GM19099 (cell line): ENCODE measurements around the gene B3GNT3.

Experiments
- POLR2A ChIP-seq: IDR thresholded peaks from 3 replicates; pipeline ENCODE4 v1.6.1; 2011; ENCODE audit warnings: low read depth; ENCODE audit not compliant: insufficient read length; ENCODE audit errors: extremely low read depth

Gene B3GNT3

DNA sequence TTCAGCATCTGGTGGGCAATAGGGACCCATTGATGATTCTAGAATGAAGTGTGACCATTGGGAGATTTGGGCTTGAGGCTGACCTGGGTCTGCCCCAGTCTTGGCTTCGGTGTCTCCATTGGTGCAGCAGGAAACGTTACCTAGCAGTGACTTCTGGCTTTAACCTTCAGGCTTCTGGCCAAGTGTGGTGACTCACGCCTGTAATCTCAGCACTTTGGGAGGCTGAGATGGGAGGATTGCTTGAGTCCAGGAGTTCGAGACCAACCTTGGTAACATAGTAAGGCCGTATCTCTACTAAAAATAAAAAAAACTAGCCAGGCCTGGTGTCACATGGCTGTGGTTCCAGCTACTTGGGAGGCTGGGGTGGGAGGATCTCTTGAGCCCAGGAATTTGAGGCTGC lies 36.4 kb upstream of the B3GNT3 start:
- TF ChIP-seq POLR2A, result no peak

DNA sequence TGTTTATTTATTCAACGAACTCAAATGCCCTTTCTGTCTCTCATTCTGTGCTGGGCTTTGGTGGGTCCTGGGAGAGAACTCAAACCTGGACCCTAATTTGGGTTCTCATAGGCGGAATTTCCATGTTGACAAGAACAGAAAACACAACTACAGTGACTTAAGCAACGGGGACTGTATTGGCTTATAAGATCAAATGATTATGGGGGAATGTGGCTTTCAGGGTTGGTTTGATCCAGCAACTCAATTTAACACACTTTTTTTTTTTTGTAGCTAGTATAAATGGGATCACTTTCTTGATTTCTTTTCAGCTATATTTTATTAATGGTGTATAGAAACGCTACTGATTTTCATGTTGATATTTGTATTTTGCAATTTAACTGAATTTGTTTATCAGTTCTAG lies 33.8 kb upstream of the B3GNT3 start:
- no peak for TF ChIP-seq POLR2A

DNA sequence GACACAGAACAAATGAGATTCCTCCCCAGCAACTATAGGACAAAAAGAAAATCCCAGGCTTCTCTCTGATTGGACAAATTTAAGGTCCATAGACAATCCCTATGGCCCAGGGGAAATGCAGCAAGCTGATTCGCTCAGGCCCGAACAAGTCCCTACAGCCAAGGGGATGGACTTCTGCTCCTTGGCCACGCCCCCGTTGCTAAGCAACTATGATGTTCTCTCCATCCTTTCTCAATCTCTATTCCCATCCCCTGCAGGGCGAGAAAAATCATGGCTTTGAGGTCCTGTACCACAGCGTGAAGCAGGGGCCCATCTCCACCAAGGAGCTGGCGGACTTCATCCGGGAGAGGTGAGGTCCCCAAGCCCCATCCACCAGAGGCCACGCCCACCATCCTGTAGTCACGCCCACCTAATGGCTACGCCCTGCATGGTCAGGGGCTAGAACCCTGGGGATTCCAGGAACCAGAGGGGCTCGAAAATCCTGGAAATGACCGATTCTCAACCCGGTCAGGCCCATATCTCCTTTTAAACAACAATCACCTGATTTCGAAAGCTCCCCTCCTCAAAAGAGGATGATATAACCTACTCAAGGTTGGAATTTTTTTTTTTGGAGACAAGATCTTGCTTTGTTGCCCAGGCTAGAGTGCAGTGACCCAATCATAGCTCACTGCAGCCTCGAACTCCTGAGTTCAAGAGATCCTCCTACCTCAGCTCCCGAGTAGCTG lies 32.3 kb upstream of the B3GNT3 start:
- TF ChIP-seq POLR2A, result no peak

DNA sequence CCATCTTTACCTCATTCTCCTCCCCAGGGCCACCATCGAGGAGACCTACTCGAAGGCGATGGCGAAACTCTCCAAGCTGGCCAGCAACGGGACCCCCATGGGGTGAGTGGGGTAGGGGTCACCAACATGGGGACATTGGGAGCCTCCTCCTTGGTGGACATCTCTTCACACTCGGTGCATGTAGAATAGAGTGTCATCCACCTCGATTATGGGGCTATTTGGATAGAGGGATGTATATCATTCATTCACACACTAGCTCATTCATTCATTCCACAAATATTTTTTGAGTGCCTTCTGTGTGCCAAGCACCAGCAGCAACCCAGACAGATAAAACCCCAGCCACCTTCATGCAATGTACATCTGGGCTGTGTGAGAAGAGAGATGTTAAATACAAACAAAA lies 30.6 kb upstream of the B3GNT3 start:
- TF ChIP-seq POLR2A, result no peak

DNA sequence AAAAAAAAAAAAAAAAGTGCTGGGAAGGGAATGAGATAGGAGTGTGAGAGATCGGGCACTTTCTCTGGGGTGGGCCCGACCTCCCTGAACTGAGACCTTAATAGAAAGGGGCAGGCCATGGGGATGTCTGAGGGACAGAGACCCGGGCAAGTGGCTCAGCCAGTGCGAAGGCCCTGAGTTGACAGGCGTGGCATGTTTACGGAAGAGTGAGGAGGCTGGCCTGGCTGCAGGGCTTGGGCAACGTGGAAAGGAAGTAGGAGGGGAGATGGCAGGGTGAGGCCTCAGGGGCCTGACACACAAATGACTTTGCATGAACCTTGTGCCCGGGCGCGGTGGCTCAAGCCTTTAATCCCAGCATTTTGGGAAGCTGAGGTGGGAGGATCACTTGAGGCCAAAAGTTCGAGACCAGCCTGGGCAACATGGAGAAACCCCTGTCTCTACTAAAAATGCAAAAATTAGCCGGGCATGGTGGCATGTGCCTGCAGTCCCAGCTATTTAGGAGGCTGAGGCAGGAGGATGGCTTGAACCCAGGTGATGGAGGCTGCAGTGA lies 29.8 kb upstream of the B3GNT3 start:
- TF ChIP-seq POLR2A, result no peak

DNA sequence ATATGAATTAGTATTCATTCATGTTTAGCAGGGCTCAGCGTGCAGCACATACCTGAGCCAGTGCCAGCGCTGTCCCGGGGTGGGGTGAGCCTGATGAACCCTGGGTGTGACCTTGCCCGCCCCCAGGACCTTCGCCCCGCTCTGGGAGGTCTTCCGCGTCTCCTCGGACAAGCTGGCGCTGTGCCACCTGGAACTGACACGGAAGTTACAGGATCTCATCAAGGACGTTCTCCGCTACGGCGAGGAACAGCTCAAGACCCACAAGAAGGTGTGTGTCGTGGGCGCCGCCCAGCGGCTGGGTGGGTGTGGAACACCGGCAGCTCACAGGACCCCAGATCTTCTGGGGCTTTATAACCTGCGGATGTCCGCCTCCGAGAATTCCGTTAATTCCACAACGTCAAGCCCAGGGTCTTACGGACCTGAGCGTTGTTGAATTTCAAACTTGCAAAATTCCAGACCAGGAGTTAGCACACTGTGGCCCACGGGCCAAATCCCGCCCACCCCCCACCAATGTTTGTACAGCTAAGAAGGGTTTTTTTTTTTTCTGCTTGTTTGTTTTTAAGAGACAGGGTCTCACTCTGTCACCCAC lies 28.3 kb upstream of the B3GNT3 start:
- no peak for TF ChIP-seq POLR2A

DNA sequence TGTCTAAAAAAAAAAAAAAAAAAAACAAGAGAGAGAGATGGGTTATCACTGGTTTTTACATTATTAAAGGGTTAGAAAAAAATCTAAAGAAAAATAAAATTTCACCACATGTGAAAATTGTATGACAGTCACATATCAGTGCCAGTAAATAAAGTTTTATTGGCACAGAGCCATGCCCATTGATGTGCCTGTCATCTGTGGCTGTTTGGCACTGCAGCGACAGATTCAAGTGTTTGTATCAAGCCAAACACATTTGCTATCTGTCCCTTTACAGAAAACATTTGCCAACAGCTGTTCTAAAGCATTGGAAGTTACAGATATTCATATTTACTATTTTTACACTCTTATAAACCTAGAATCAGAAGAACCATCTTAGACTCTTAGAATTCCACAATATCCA lies 27.4 kb upstream of the B3GNT3 start:
- no peak for TF ChIP-seq POLR2A

DNA sequence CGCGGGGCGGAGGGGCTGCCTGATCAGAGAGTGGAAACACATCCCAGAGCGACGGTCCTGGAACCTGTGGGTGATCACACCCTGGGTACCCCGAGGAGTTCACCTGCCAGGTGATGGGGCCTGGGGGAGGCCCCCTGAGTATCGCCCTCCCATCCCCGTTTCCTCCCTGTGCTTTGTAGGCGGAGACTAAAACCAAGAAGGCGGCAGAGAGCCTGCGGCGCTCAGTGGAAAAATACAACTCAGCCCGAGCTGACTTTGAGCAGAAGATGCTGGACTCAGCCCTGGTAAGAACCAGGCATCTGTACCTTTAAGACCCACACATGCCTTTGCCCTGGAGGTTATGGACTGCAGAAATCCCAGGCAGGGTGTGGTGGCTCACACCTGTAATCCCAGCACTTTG lies 24.3 kb upstream of the B3GNT3 start:
- TF ChIP-seq POLR2A, result no peak

DNA sequence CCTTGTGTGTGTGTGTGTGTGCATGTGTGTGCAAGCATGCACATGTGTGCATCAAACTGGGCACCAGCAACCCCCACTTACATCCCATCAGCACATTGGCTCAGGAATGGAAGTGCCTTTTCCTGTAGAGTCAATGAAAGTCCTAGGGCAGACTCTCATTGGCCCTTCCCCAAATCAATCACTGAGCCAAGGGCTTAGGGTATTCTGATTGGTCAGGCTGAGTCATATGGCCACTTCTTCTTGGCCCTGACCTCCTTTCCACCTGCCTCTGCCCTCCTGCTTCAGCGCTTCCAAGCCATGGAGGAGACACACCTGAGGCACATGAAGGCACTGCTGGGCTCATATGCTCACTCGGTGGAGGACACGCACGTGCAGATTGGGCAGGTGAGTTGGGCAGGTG lies 22.8 kb upstream of the B3GNT3 start:
- no peak for TF ChIP-seq POLR2A

DNA sequence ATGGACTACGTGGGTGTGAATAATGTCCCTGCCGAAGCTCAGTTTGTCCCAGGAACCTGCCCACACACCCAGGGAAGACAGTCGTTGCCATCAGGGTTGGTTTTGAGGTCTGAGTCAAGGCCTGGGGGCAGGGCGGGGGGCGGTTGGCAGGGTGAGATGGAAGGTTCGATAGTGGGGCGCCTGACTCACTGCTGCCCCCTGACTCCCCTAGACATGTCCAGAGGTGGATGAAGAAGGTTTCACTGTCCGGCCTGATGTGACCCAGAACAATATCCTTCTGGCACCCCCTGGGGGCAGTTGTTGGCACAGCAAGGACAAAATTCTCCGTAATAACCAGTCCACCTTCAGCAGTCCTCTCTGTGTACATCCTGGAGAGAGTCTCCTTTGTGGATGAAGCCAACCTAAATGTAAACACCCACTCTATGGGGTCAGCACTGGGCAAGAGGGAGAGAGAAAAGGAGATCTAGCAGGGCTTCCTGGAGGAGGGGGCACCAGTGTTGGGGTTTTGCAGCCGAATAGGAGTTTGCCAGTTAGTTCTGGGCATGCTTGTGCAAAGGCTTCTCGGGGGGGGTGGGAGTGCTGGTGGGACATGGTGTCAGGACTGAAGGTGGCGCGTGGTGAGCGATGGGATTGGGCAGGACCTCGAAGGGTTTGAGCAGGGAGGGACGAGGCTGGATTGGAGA lies 19.6 kb upstream of the B3GNT3 start:
- TF ChIP-seq POLR2A, result no peak

DNA sequence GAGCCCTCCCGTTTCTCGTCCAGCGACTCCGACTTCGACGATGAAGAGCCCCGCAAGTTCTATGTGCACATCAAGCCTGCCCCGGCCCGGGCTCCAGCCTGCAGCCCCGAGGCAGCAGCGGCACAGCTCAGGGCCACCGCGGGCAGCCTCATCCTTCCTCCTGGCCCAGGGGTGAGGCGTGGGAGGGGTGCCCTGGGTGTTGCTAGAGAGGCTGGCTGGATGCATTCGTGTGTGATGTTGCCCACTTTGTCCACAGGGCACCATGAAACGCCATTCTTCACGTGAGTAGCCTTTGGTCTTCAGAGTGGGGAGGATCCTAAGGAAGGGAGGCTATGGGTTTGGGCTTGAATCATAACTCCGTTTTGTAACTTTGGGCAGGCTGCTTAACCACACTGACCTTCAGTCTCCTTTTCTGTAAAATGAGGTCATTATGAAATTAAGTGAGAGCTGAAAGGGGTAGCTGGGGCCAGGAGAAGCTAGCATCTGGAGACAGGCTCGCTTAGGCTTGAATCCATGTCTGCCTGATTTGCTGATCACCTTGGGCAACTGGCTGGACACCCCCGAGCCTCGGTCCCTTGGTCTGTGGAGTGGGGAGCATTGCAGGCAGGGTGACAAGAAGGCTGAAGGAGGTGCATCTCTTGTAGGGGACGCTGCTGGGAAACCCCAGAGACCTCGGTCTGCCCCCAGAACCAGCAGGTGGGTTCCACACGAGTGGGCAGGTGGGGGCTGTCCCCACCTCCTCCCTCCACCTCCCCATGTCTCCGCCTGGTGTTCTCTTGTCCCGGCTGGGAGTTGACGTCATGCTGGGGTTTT lies 18.7 kb upstream of the B3GNT3 start:
- no peak for TF ChIP-seq POLR2A

DNA sequence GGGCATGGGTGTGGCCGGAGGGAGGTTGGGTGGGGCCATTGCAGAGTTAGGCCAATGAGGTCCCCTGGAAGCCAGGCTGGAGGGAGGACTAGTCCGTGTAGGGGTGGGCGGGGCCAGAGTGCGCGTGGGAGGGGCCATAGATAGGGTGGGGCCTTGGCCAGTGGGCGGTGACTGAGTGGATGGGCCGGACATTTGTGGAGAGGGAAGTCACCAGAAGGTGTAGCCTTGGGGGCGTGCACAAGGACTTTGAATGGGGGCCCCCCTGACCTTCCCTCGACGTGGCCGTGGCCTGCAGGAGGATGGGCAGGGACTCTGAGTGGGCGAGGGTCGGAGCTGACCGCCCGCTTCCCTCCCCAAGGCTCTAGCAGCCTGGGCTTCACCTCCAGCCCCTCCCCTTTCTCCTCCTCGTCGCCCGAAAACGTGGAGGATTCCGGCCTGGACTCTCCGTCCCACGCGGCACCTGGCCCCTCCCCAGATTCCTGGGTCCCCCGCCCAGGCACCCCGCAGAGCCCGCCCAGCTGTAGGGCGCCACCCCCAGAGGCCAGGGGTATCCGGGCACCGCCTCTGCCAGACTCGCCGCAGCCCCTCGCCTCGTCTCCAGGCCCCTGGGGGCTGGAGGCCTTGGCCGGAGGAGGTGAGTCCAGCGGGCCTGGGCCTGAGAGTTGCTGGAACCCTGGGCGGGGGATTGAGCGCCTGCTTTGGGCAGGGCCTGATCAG lies 16.5 kb upstream of the B3GNT3 start:
- TF ChIP-seq POLR2A, result no peak

DNA sequence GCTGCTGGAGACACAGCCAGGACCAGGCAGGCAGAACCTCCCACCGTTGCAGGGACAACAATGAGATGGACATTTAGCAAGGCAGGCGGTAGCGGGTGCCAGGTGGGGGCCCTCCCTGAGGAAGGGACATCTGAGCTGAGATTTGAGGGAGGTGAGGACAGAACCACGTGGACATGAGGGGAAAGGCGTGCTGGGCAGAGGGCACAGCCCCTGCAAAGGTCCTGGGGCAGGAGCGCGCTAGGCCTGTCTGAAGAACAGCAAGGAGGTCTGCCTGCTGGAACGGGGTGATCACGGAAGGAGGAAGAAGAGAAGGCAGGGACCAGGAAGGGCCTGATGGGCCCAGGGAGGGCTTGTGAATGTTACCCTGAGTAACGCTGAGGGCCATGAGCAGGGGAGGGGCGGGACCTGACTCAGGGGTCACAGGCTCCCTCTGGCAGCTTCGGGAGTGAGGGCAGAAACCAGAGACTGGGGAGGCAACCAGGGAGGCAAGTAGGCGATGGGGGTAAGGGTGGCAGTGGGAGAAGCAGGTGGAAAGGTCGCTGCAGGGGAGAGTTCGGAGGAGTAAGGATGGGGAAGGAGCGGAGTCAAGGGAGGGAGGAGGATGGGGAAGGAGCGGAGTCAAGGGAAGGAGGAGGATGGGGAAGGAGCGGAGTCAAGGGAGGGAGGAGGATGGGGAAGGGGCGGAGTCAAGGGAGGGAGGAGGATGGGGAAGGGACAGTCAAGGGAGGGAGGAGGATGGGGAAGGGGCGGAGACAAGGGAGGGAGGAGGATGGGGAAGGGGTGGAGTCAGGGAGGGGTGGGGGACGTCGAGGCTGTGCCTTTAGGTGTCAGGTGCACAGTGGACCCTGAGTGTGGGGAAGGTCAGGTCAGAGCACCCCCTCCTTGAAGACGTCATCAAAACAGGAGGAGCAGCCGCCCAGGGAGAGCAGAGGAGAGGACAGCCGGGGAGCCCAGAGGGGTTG lies 15.7 kb upstream of the B3GNT3 start:
- TF ChIP-seq POLR2A, result no peak
